ENCODE results near the gene MIGA2. TPM values are rescaled to one million over a fixed set of nuclear protein-coding genes. Genes with fewer than 3 reads are reported as not detected.

MIGA2 gene
- total and polyA plus RNA-seq, 2 donors (not counting 1 experiment from before 2014, with no cell fraction given): 62.1 to 78.1 TPM

GRCh38 chr9:129007035-129007765 lies 29.2 kb upstream of the MIGA2 start:
- Histone ChIP-seq H2AFZ (ENCODE audit: insufficient read depth, low read depth, low read length, poor library complexity, severe bottlenecking) (no peak overlapping the region), H3K9me3 (ENCODE audit: control extremely low read depth in 1 of 3, control insufficient read depth in 2 of 3, insufficient read depth in 1 of 3, low read length in 2 of 3) (no peaks in the 10 kb centered on the region), H3K4me2 (replicated peaks; ENCODE audit: low read depth, low read length, poor library complexity, severe bottlenecking) (no peak overlapping the region), H3K4me1 (ENCODE audit: control insufficient read depth in 2 of 2, insufficient read depth in 2 of 2, low read length in 2 of 2) (no peaks in the 10 kb centered on the region), H3K27ac (ENCODE audit: low read length in 2 of 2) (no peak overlapping the region), H3K79me2 (ENCODE audit: control insufficient read depth, insufficient read depth, low read length) (no peaks in the 10 kb centered on the region), H3K36me3 (replicated peaks in 1 of 2; ENCODE audit: control extremely low read depth in 1 of 2, control insufficient read depth in 1 of 2, extremely low read depth in 1 of 2, insufficient read depth in 2 of 2, low read length in 1 of 2) (peaks cover 0 to 65% of the 10 kb centered on the region in 2 experiments), H4K20me1 (ENCODE audit: control insufficient read depth, insufficient read depth, low read length, poor library complexity, severe bottlenecking) (no peaks in the 10 kb centered on the region), H3K4me3 (ENCODE audit: control extremely low read depth in 1 of 5, extremely low read depth in 1 of 5, insufficient read depth in 1 of 5, low read depth in 2 of 5, low read length in 4 of 5) (no peak overlapping the region), H3K27me3 (replicated peaks in 1 of 4; ENCODE audit: control extremely low read depth in 1 of 4, control insufficient read depth in 3 of 4, insufficient read depth in 4 of 4, low read length in 3 of 4) (no peaks in the 10 kb centered on the region), H3K9ac (ENCODE audit: low read length) (no peak overlapping the region)
- H3K4me1 Mint-ChIP-seq: no peaks in the 10 kb centered on the region
- ChIA-PET POLR2A (interaction anchor here (0.7 kb wide), 1 partner anchor 467 kb away, joined by 6 read pairs; no protein-coding TSS in a partner anchor), CTCF (interaction anchor here (0.5 to 1.6 kb wide), 5 partner anchors 12 to 1198 kb away, joined by 3 to 5 read pairs (median 3); partner anchors contain the start of genes ENDOG and SH3GLB2)
- H3K4me3 Mint-ChIP-seq: no peak overlapping the region
- intact Hi-C loops (cut with micrococcal nuclease): no loop called here
- ATAC-seq (ENCODE audit: low read depth) (no peak), DNase-seq (peak; percentile 8)
- H3K27ac Mint-ChIP-seq: peak overlapping the region; percentile 26
- WGBS (ENCODE audit: insufficient coverage): 94% methylated on average over 13 of the region's 14 CpGs
- no peaks in the 10 kb centered on the region for H3K9me3 Mint-ChIP-seq (ENCODE audit: insufficient read depth)
- no peaks in the 10 kb centered on the region for H3K27me3 Mint-ChIP-seq
- TF ChIP-seq CTCF (IDR thresholded peaks at IDR 0.05): peak; percentile 32
- no peak for TF ChIP-seq EZH2 (IDR thresholded peaks at IDR 0.05; ENCODE audit: borderline replicate concordance, insufficient read depth, low read depth, low read length, poor library complexity, severe bottlenecking)

Measured in B cell (primary cell).